HG02763 (cell line): ENCODE results near the gene EPS15.
"Not testable (repeated sequence)": the region's sequence is repeated elsewhere in the genome, so short reads cannot be mapped to it uniquely, and the experiment has no call there.

ENCODE experiments used
- ATAC-seq: cut with Tn5 transposase; IDR thresholded peaks from one replicate; pipeline ENCODE4 v1.9.1; 2021; ENCODE audit warnings: mild to moderate bottlenecking, moderate library complexity; ENCODE audit not compliant: unreplicated experiment

The EPS15 gene

DNA sequence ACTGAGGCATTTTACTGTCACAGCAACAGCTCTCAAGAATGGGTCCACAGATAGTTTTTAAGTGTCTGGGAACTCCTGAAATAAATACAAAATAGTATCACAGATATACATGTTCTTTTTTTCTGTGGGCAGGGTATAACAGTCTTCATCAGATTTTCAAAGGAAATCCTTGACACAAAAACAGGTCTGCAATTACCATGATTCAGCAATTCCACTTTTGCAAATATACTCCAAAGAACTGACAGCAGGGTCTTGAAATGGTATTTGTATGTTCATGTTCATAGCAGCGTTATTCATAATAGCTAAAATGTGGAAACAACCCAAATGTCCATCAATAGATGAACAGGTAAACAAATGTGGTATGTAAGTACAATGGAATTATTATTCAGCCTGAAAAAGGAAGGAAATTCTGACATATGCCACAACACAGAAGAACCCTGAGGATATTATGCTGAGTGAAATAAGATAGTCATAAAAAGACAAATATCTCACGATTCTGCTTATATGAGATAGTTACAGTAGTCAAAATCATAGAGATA, 85.0 kb downstream of the EPS15 start:
- no peak for ATAC-seq

DNA sequence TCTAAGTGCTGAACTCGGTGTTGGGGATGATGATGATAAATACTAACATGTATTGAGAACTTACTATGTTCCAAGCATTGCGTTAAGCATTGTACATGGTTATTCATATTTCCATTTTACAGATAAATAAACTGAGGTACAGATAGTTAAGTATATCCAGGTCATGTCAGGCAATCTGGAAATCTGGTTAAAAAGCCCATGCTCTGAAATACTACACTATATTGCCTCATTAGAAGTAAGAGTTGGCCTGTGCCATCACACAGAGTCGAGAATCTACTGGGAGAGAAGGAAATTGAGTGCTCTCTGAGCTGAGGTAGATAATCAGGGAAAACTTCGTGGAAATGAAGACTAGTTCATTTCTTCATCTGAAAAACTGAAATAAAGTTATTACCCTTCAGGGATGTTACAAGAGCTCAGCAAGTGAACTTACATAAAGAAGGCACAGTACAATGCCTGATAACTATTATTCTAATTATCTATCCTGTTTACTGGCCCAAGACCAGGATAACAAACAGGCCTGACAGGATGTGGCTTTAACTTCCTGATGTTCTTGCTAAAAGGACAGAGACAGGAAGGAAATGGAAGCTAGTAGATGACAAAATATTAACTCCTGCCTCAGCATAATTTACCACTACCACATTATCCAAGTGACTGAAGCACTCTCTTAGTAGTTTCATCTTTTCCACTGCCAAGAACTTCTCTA, 85.6 kb downstream of the EPS15 start:
- ATAC-seq: no peak

DNA sequence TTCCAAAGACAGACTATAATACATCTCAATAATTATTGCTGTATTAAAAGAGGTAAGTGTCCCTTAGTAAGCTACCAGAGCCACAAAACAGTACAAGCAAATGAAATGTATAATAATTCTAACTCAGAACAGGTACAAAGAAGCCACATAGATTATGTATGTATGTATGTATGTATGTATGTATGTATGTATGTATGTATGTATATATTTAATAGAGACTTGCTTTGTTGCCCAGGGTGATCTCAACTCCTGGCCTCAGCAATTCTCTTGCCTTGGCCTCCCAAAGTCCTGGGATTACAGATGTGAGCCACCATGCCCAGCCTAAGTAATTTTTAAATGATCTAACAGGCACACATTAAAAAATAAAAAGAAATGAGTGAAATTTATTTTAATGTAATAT, 86.9 kb downstream of the EPS15 start:
- no peak for ATAC-seq

DNA sequence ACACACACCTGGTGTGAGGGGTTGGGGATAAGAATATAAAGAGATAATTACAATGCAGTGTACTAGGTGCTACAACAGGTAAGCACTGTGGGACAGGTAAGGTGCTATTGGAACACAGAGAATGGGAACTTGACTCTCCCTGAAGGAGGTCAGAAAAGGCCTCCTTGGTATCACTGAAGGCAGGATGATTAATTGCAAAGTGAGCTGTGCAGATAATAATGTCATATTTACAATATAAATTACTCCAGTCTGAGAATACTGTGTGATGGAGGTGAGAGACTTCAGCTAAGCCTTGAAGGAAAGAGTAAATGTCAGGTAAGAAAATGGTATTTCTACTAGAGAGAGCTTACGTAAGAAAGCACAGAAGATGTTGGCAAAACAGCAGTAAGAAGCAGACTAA, 91.6 kb downstream of the EPS15 start:
- ATAC-seq: no peak

DNA sequence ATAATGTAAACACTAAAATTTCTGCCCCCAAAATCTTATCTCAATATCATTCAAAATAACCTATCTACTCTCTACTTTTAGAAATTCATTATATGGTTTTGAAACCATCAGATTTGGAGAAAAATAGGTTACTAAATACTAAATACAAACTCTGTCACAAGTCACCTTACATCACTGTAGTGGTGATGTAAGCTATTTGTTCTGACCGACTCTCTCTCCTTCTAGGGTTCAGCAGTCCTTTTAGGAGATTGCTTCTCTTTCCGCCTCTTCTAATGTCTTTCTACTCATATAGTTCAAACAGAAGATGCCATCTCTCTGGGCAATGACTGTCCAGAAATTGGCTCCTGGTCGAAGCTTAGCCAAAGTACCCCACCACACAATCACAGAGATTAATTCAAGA, 93.1 kb downstream of the EPS15 start:
- ATAC-seq: no peak

DNA sequence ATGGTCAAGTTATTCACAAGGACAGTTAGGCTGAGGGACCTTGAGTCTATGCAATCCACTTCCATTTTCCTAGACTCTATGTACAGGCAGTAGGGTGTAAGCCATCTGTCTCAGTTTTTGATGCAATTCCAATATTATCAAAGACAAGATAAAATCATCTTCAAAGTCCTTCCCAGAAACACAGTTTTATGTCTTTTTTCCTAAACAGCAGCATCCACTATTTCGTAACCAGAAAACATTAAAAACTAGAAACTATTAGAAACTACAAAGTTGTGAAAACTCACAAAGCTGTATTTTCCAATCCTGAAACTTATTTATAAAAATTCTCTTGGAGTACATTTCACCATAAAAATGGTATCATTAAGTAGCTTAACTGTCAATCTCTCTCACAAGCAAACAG, 93.8 kb downstream of the EPS15 start:
- no peak for ATAC-seq

DNA sequence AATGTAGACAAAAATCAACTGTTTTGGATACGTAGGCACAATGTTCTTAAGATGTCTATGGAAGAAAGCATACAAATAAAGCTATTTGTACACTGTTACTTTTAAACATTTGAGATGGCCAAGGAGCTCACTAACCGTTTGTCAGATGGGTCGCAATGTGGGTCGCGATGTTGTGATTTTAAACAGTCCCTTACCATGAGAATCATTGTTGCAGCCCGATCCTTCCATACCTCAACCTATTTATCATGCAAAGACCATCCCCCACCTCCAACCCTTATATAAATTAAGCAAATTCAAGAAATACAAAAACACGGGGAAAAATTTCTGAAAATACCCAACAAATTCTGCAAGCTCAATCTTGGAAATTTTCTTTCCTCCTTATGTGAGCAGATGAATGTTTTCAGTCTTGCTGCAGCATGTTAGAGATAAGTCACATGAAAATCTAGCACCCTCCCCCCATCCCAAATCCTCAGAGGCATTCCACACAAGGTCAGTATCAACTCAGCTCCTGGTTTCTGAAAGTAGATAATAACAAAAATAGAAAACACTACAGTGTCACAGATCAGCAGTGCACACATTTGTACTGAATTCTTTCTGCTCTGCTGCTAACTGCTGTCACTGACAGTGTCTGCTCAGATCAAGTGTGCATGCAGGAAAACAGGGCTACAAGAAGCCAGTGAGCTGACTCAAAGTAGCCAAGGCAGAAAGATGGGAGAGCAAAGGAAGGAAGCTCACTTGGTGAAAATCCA, 95.8 kb downstream of the EPS15 start:
- no peak for ATAC-seq

DNA sequence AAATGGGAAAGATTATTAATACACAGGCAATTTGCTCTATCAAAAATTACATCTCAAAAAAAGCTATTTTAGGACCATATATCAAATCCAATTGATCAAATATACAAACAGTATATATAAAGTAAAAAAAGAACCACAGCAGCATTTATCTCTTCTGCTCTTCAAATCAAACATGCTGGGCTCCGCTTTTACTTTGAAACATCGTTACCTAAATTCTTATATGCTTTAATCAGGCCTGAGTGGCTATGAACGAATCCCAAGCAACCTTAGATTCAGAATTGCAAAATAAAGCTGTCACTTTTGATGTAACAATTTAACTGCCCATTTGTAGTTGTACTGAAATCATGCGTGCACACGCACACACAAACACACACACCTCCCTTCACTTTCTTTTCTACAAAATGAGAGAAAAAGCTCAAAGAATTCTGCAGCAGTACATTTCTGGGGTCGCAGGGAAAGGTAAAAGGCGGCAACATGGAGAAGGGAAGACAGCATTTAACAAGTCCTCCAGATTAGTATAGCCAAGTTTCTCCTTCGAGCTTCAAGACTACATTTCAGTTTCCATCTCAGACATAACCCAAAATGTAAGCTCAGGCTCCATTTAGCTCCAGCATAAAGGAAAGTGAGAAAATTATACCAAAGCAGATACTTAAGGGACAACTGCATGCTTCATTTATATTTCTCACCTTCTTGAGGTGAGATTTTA, 96.5 kb downstream of the EPS15 start:
- no peak for ATAC-seq

DNA sequence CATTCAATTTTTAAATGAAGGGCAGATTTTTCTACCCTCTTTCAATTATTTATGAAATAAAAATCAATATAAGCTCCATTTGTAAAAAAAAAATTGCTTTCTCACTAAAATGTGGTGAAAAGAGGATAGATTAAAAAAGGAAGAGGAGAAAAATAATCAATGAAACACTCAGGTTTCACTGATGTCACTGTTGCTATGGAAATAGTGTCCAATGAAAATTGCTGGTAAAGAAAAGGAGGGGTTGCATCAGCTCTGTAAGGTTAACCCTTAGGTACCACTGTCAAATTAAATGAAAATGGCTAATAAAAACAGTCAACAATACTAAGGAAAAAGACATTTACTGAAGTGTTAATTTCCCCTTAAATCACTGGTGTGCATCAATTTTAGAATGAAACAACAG, 97.1 kb downstream of the EPS15 start:
- no peak for ATAC-seq

DNA sequence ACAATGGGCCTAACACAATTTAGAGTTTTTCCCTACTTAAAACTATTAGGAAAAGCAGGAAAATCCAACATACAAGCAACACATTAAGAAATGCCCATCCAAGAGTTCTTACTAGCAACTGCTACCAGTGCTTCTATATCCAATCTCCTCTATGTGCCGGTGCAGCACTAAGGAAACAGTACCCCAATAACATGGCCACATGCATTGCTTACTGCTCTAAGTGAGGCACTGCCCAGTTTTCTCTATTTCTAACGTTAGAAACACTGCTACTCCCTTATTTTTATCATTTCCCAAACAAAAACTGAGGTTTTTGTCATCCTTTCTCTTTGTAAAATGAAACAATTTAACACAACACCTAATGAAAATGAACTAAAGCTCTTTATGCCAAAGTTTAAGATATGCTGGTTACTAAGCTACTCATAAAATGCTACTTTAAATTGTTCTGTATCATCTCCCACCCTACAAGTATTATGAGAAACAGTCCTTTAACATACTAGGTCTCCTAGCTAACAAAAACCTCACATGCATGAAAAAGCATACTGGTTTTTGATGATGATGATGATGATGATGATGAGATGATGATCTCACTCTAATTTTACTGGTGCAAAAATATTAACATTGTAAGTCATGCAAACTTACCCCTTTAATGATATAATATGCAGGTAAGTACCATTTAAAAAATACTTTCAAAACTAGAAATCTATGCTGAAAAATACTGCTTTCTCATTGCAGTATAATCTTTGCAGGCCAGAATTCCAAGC, 98.0 kb downstream of the EPS15 start:
- ATAC-seq: no peak

DNA sequence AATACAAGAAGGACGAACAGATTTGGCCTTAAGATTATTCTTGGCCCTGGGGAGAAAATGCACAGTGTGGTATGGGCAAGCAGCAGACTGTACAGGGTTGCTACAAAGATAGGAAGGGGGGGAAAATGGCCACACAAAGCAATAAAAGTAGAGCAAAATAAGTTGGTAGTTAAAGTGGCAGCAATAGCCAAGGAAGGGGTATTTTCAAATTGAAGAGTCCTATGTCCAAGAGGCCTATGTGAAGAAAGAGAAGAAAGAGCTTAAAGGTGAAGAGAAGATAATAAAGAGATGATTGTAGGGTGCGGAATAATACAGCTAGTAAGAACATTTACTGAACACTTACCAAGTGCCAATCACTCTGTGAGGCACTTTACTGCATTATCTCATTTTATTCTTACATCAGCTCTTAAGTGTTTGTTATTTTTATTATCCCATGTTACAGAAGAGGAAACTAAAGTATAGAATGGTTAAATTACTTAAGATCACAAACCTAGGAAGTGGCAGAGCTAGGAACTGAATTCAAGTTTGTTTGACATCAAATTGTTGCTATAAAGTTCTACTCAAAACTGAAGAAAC, 100.6 kb downstream of the EPS15 start:
- ATAC-seq: no peak

DNA sequence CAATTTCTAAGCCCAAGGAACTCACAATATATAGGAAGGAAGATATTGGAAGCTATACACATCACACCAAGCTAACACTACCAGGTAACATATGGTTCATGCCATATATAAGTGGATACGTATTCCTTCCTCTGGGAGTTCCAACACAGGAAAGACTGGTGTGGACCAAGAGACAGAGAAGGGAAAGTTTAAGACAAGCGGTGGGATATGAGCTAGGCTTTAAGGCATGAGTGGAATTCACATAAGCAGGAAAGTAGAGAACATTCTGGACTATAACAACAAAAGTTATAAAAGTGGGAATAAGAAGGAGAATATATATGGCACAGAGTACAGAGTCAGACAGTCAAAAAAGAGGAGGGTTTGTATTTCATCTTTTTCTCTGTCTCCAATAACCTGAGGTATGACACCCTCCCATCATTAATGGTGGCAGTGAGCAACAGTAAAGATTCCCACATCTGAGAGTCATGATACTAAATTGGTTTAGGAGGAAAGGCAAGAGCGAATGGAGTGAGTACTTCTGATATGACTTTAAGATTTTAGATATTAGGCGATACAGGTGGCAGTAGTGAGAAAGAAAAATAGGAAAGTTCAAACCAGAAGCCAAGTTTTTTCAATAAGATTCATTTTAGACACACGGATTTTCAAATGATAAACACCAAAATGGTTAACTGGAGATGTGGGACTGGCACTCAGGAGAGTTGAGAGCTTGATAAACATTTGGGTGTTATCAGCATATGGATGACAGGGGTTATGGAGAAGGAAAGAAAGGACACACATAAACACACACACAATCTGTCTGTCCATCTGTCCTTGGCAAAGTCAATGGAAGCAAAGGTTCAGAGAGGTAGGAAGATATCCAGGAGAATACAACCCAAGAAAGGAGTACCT, 101.3 kb downstream of the EPS15 start:
- no peak for ATAC-seq

DNA sequence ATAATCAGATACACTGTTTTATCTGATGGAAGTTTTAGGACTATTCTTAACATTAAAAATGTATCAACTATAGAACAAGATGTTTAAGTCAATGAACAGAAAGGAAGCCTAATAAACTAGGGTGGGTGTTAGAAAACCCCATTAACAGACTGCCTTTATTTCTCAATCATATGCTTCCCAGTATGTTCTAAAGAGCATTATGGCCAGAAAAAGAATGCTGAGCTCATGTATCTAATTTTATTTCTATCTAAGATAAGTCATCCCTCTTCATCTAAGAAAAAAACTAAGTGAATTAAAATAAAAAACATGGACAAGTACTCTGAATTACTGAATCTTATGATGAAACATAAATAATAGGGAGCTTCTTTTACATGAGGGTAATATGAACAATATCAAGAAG, 102.2 kb downstream of the EPS15 start:
- ATAC-seq: no peak

DNA sequence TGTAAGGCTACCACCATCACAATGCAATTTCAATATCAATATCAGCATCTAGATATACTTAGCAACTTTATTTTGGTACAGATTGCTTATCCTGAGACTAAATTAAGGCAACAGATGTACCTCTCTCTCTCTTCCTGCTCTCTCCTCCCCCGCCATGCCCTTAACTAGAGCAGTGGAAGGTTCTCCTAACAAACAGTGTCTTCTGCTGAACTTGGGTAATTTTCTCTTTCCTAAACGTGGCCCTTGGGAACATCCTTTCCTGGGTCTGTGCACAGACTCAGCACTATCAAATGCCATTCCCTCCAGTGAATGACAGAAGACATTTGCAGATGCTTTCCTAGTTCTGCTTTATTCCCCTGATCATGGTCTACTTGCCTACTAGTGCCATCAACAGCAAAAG, 103.1 kb downstream of the EPS15 start:
- ATAC-seq: no peak

DNA sequence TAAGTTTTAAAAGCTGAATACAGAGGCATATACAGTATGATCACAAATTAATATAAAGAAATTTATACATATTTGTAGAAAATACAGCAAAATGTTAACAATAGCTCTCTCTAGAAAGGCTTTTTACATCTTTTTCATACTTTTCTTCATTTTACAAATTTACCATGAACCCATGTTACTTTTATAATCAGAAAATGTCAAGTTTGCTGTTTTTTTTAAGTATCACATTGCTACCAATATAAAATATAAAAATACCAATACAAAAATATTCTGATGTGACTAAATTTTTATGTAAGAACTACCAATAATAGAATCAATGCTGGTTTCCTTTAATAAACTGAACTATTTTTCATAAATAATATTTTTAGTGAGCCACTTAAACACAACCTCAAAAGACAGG, 104.3 kb downstream of the EPS15 start:
- ATAC-seq: no peak

DNA sequence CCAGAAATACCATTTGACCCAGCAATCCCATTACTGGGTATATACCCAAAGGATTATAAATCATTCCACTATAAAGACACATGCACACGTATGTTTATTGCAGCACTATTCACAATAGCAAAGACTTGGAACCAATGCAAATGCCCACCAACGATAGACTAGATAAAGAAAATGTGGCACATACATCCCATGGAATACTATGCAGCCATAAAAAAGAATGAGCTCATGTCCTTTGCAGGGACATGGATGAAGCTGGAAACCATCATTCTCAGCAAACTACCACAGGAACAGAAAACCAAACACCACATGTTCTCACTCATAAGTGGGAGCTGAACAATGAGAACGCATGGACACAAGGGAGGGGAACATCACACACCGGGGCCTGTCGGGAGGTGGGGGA, 107.2 kb downstream of the EPS15 start:
- ATAC-seq: not testable (repeated sequence)

DNA sequence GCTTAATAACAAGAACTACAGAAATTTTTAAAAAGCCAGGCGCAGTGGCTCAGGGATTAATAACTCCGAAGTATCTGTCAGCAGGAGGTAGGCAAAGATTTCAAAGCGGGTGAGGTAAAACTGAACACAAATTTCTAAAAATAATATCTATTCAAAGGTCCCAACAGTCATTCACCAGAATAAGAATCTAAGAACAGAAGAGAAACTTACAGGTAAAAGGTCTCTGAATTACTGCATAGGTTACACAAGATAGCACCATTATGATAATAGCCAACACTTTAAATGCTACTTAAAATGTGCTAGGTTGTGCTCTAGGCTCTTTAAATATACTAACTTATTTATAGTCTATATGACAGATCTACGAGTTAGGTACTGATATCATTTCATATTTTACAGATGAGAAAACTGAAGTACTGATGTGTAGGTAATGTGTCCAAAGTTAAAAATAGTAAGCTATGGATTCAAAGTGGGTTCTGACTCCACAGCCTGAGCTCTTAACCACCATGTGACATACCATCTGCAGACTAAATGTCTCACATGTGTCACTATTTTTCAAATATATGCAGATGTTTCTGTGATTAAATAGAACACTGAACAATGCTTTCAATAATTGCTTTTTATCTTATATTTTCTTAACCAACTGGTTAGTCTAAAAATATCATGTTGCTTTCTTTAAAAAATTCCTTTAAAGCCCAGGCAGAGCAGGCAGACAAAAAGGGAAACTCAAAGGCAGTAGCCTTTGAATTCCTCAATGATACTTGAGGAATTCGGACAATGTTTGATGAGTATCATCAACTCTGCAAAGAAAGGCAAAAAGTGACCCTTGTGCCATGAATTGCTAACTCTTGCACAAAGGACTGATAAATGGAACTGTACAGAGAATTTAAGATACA, 108.3 kb downstream of the EPS15 start:
- no peak for ATAC-seq

DNA sequence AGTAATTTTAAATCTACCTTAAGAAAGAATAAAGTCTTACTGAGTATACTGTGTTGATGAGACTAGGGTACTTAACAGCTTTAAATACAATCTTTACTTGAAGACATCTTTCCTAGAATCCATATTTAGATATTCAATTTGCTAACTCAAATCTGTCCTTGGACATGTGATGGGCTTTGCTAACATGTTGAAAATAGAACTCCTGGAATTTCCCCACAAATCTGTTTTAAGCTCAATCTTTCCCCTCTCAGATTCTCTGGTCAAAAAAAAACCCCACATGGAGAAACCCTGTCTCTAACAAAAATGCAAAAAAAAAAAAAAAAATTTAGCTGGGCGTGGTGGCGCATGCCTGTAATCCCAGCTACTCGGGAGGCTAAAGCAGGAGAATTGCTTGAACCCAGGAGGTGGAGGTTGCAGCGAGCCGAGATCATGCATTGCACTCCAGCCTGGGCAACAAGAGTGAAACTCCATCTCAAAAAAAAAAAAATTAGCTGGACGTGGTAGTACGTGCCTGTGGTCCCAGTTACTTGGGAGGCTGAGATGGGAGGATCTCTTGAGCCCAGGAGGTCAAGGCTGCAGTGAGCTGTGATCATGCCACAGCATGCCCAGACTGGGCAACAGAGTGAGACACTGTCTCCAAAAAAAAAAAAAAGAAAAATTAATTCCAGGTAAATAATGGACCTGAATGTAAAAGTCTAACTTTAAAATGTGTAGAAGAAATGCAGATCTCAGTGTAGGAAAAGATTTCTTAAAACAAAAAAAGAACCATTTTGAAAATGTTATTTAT, 109.1 kb downstream of the EPS15 start:
- ATAC-seq: not testable (repeated sequence)
